Measurements from ENCODE around the gene LRP1. TPM values are rescaled to one million over a fixed set of nuclear protein-coding genes. Genes with fewer than 3 reads are reported as not detected.

Gene LRP1
- total and polyA plus RNA-seq, 3 experiments from 2014 or later = 0.29 to 2.5 (median 2.3) TPM

DNA sequence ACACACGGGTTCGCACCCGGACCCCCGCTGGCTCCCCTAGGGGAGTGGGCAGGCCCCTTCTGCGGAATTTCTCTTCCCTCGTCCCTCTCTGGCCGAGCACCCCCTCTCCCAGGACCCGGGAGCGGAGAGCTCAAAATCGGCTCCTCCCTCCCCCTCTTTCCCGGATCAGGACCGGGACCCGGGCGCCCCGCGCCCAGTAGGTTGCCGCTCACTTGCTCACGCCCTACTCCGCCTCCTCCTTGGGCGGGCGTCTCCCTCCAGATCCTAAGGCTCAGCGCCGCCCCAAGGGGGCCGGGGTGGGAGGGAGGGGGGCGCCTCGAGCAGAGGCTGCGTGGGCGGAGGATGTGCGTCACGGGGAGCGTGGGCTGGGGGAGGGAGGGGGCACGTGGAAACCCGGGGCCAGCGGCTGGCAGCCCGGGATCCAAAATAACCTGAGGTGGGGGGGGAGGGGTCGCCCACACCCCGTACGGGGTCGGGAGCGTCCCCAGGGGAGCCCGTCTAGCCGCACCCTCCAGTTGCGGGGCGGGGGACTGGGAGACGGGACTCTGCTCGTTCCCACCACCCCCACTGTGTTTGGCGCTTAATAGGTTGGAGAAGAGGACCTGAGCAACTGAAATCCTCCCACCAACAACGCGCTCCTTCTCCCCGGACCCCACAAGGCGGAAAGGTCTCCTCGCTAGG lies 41.1 kb upstream of the LRP1 start:
- Mint-ChIP-seq H3K27ac (peak overlapping the region; percentile 91 to 100 (median 99)), H3K36me3 (peaks cover 0 to 31% (median 0%) of the 10 kb centered on the region in 3 donors), H3K9me3 (no peaks in the 10 kb centered on the region), H3K27me3 (no peaks in the 10 kb centered on the region), H3K4me3 (peak overlapping the region; percentile 87 to 98 (median 93)), H3K4me1 (peaks cover 35 to 46% (median 42%) of the 10 kb centered on the region in 3 donors)
- H3K36me3 ChIP-seq (ENCODE audit: insufficient read depth, low read length) = peaks cover 10% of the 10 kb centered on the region
- no peaks in the 10 kb centered on the region for H3K9me3 ChIP-seq (ENCODE audit: low read length)
- CTCF ChIA-PET = interaction anchor here (0.6 to 14.7 kb wide), 7 partner anchors 8 to 28 kb away, joined by 3 to 195 read pairs (median 3); partner anchors contain the start of gene STAT6
- POLR2A ChIA-PET = interaction anchor here (1.9 to 10.9 kb wide), 3 partner anchors 8 to 23 kb away, joined by 6 to 131 read pairs (median 39); partner anchors contain the start of genes NEMP1 and STAT6
- peaks cover 22% of the 10 kb centered on the region for H3K4me1 ChIP-seq (ENCODE audit: insufficient read depth, low read length)
- no peaks in the 10 kb centered on the region for H3K27me3 ChIP-seq (ENCODE audit: insufficient read depth, low read length, poor library complexity, severe bottlenecking)
- H3K4me3 ChIP-seq (ENCODE audit: low read length) = peak overlapping the region; percentile 97
- H3K27ac ChIP-seq (ENCODE audit: low read depth, low read length) = peak overlapping the region; percentile 93
- DNase-seq = peak; percentile 84 to 95 (median 90)

DNA sequence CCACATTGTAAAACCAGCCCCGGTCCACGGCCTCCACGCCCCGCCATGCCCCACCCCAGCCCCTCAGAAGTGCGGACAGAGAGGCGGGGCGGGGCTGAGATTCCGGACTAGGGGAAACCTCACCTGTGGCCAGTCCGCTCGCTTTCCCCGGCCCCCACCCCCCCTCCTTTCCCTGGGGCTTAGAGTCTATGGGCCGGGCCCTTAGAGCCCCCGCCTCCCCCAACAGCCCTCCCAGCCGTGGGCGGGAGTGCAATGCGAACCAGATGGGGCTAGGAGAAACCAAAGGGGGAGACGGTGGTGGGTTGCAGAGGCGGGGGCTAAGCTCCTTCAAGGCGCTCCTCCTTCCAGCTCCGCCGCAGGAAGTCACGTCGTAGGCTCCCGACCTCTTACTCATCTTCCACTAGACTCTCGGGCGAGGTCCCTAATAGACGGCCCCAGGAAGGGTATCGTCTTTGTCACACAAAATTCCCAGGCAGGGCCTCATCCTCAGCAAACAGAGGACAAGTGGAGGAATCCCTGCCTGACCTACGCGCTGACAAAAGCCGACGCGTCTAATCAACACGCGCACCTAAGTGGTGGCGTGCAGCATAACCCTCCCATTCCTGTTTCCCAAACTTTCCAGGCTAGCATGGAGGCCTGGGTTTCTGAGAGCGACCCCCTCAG lies 40.5 kb upstream of the LRP1 start:
- H3K9me3 Mint-ChIP-seq = no peaks in the 10 kb centered on the region
- POLR2A ChIA-PET = interaction anchor here (0.8 to 10.9 kb wide), 5 partner anchors 8 to 664 kb away, joined by 3 to 131 read pairs (median 6); partner anchors contain the start of genes CDK4, NEMP1 and STAT6
- H3K4me3 ChIP-seq (ENCODE audit: low read length) = peak overlapping the region; percentile 92

DNA sequence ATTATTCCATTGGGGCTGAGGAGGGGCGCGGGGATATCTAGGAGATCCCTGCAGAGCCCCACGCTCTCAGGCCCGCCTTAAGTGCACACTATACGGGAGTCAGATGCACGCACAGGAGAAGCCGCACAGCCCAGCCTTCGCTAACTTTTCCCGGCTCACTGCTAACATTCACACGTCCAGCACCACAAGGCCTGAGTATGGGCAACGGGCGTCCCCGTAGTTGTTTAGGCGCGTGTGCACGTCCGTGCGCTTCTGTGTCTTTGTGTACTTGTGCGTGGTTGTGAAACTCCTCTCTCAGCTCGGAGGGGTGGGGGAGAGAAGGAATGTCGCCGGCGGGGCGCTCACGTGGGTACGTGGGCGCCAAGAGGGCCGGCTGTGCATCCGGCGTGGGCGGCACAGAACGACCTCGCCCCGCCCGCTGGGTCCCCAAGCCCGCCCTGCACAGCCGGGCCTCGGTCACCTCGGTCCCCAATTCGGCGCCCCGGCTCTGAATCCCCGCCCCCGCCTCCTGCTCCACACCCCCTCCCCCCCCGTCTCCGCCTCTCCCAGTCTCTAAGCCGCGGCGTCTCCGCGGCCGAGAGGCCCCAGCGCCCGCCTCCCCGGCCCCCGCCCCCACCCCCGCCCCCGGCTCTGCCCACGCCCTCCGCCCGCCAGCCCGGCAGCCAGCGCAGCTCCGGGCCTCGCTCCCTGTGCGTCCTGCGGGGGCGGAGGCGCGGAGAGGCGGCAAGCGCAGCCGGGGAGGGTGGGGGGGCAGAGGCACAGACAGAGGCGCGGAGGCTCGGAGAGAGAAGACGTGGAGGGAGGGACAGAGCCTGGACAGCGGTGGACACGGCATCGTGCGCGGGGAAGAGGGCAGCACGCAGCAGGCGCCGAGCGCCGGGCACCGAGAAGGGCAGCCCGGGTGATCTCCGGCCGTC lies 39.7 kb upstream of the LRP1 start, which contains the start of gene NAB2:
Gene NAB2 (plus strand): TSS at position 761 of the 917 bp plus-strand sequence. CDS start 158 bp downstream, outside the sequence.
- no peaks in the 10 kb centered on the region for H3K9me3 ChIP-seq (ENCODE audit: low read length)
- H3K36me3 ChIP-seq (ENCODE audit: insufficient read depth, low read length) = peaks cover 18% of the 10 kb centered on the region
- peak; percentile 90 to 96 (median 93) for DNase-seq
- ChIA-PET CTCF (interaction anchor here (0.6 to 14.7 kb wide), 8 partner anchors 9 to 101 kb away, joined by 3 to 195 read pairs (median 4); partner anchors contain the start of gene STAT6), POLR2A (interaction anchor here (0.5 to 10.9 kb wide), 8 partner anchors 7 to 663 kb away, joined by 3 to 131 read pairs (median 4); partner anchors contain the start of genes CDK4, NEMP1 and STAT6)
- peak within 1 kb of the TSS; percentile 92 for H3K4me3 ChIP-seq (ENCODE audit: low read length)
- no peaks in the 10 kb centered on the region for H3K27me3 Mint-ChIP-seq
- H3K27ac Mint-ChIP-seq = peak within 1 kb of the TSS; percentile 91 to 100 (median 99)
- H3K27me3 ChIP-seq (ENCODE audit: insufficient read depth, low read length, poor library complexity, severe bottlenecking) = no peaks in the 10 kb centered on the region
- H3K4me3 Mint-ChIP-seq = peak within 1 kb of the TSS; percentile 92 to 98 (median 94)
- no peaks in the 10 kb centered on the region for H3K9me3 Mint-ChIP-seq
- H3K4me1 ChIP-seq (ENCODE audit: insufficient read depth, low read length) = peaks cover 34% of the 10 kb centered on the region
- peaks cover 43 to 61% (median 52%) of the 10 kb centered on the region in 3 donors for H3K4me1 Mint-ChIP-seq
- peak within 1 kb of the TSS; percentile 93 for H3K27ac ChIP-seq (ENCODE audit: low read depth, low read length)
- peaks cover 0 to 44% (median 0%) of the 10 kb centered on the region in 3 donors for H3K36me3 Mint-ChIP-seq

More for the DNA sequence above, 40.5 kb upstream of the LRP1 start:
- H3K27me3 ChIP-seq (ENCODE audit: insufficient read depth, low read length, poor library complexity, severe bottlenecking) = no peaks in the 10 kb centered on the region
- peaks cover 17% of the 10 kb centered on the region for H3K36me3 ChIP-seq (ENCODE audit: insufficient read depth, low read length)
- Mint-ChIP-seq H3K27me3 (no peaks in the 10 kb centered on the region), H3K36me3 (peaks cover 0 to 38% (median 0%) of the 10 kb centered on the region in 3 donors), H3K27ac (peak overlapping the region; percentile 91 to 100 (median 99)), H3K4me1 (peaks cover 40 to 53% (median 47%) of the 10 kb centered on the region in 3 donors), H3K4me3 (peak overlapping the region; percentile 87 to 98 (median 93))
- no peaks in the 10 kb centered on the region for H3K9me3 ChIP-seq (ENCODE audit: low read length)
- CTCF ChIA-PET = interaction anchor here (0.9 to 14.7 kb wide), 6 partner anchors 9 to 100 kb away, joined by 3 to 195 read pairs (median 4); partner anchors contain the start of gene STAT6
- peak; percentile 66 to 88 (median 74) for DNase-seq
- H3K27ac ChIP-seq (ENCODE audit: low read depth, low read length) = peak overlapping the region; percentile 93
- H3K4me1 ChIP-seq (ENCODE audit: insufficient read depth, low read length) = peaks cover 27% of the 10 kb centered on the region

DNA sequence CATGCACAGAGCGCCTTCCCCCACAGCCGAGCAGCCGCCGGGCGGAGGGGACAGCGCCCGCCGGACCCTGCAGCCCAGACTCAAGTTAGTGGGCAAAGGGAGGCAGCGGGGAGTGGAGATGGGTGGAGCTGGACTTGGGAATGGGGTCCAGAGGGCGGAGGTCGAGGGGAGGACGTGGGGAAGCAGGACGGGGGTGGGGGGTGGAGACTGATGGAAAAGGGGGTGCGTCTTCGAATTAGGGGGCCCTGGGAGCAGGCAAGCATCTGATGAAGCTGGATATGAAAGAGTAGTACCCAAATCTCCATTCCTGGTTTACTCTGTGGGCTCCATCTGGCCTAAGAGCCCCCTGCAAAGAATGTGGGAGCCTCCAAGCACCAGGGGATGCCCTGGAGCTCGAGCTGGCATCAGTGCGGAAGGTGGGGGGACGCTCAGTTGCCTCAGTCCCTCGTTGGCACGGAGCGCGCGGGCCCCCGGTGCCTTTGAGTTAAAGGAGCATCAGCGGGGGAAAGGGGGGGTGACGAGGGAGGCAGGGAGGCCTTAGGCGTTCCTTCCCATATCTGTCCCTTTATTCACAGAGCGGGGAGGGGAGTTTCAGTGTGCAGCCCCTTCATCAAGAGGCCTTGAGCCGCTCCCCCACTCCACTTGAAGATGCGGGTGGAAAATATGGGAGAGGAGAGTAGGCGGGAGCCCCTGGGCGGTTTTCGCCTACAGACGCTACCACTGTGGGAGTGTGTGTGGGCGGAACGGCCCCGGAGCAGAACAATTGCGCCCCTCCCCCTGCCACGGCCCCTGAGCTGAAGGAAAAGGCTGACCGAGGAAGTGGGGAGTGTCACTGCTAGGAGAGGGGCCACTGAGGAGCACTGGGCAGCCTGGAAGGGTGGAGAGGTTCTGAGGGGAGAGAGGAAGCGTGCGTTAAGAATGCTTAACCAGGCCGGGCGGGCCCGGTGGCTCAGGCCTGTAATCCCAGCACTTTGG lies 38.7 kb upstream of the LRP1 start:
- Mint-ChIP-seq H3K36me3 (peaks cover 0 to 49% (median 0%) of the 10 kb centered on the region in 3 donors), H3K4me1 (peaks cover 47 to 68% (median 55%) of the 10 kb centered on the region in 3 donors), H3K4me3 (peak overlapping the region; percentile 92 to 98 (median 93)), H3K27me3 (no peaks in the 10 kb centered on the region), H3K27ac (peak overlapping the region; percentile 76 to 100 (median 92)), H3K9me3 (no peaks in the 10 kb centered on the region)
- Histone ChIP-seq H3K4me3 (ENCODE audit: low read length) (peak overlapping the region; percentile 78), H3K36me3 (ENCODE audit: insufficient read depth, low read length) (peaks cover 18% of the 10 kb centered on the region), H3K27me3 (ENCODE audit: insufficient read depth, low read length, poor library complexity, severe bottlenecking) (no peaks in the 10 kb centered on the region), H3K4me1 (ENCODE audit: insufficient read depth, low read length) (peaks cover 43% of the 10 kb centered on the region), H3K9me3 (ENCODE audit: low read length) (no peaks in the 10 kb centered on the region), H3K27ac (ENCODE audit: low read depth, low read length) (peak overlapping the region; percentile 57)
- peak; percentile 18 to 62 (median 41) for DNase-seq
- CTCF ChIA-PET = interaction anchor here (0.9 to 14.7 kb wide), 4 partner anchors 10 to 20 kb away, joined by 3 to 195 read pairs (median 24); partner anchors contain the start of gene STAT6
- POLR2A ChIA-PET = interaction anchor here (0.5 to 10.9 kb wide), 6 partner anchors 11 to 555 kb away, joined by 3 to 131 read pairs (median 5); partner anchors contain the start of genes NEMP1 and STAT6

DNA sequence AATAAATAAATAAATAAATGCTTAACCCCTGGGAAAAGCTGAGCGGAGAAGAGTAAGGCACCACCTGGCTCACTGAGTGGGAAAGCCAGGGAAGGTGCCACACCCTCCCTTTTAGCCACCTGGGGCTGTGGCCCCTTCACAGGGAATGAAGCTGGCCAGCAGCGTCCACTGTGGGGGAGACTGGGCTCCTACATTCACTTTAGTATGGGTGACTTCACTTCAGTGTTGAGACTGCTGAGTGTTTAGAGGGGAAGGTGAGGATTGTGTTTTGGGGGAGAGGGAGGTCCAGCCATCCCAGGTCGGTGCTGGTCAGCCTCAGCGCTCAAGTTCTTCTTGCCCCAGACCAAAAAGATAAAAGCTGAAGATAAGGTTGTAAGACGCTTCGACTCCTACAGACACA lies 37.8 kb upstream of the LRP1 start:
- peaks cover 0 to 57% (median 0%) of the 10 kb centered on the region in 3 donors for H3K36me3 Mint-ChIP-seq
- peaks cover 19% of the 10 kb centered on the region for H3K36me3 ChIP-seq (ENCODE audit: insufficient read depth, low read length)
- peaks cover 43% of the 10 kb centered on the region for H3K4me1 ChIP-seq (ENCODE audit: insufficient read depth, low read length)
- H3K4me3 Mint-ChIP-seq = peak overlapping the region; percentile 50 to 95 (median 64)
- no peak for DNase-seq
- no peaks in the 10 kb centered on the region for H3K27me3 ChIP-seq (ENCODE audit: insufficient read depth, low read length, poor library complexity, severe bottlenecking)
- no peak overlapping the region for H3K27ac ChIP-seq (ENCODE audit: low read depth, low read length)
- POLR2A ChIA-PET = interaction anchor here (0.6 to 10.9 kb wide), 4 partner anchors 12 to 98 kb away, joined by 3 to 131 read pairs (median 22); partner anchors contain the start of genes NEMP1 and STAT6
- CTCF ChIA-PET = interaction anchor here (6.6 to 14.7 kb wide), 2 partner anchors 17 to 21 kb away, joined by 44 to 195 read pairs; partner anchors contain the start of gene STAT6
- no peaks in the 10 kb centered on the region for H3K9me3 ChIP-seq (ENCODE audit: low read length)
- peak overlapping the region in 7 of 8 donors; percentile 67 to 100 (median 78) for H3K27ac Mint-ChIP-seq
- H3K4me3 ChIP-seq (ENCODE audit: low read length) = no peak overlapping the region
- H3K9me3 Mint-ChIP-seq = no peaks in the 10 kb centered on the region
- H3K4me1 Mint-ChIP-seq = peaks cover 47 to 75% (median 50%) of the 10 kb centered on the region in 3 donors
- no peaks in the 10 kb centered on the region for H3K27me3 Mint-ChIP-seq

DNA sequence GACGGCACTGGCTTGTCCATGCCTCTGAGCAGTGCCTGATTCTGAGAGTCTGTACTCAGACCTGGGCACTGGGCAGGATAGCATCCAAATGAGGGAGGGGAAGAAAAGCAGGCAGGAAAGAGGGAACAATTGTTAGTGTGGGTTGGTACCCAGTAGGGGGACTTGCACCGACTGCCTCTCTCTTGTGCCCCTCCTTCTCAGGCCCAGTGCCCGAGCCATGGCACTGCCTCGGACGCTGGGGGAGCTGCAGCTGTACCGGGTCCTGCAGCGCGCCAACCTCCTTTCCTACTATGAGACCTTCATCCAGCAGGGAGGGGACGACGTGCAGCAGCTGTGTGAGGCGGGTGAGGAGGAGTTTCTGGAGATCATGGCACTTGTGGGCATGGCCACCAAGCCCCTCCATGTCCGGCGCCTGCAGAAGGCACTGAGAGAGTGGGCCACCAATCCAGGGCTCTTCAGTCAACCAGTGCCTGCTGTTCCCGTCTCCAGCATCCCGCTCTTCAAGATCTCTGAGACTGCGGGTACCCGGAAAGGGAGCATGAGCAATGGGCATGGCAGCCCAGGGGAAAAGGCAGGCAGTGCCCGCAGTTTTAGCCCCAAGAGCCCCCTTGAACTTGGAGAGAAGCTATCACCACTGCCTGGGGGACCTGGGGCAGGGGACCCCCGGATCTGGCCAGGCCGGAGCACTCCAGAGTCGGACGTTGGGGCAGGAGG lies 37.2 kb upstream of the LRP1 start:
- Histone ChIP-seq H3K4me3 (ENCODE audit: low read length) (no peak overlapping the region), H3K9me3 (ENCODE audit: low read length) (no peaks in the 10 kb centered on the region), H3K36me3 (ENCODE audit: insufficient read depth, low read length) (peaks cover 22% of the 10 kb centered on the region), H3K27me3 (ENCODE audit: insufficient read depth, low read length, poor library complexity, severe bottlenecking) (no peaks in the 10 kb centered on the region), H3K27ac (ENCODE audit: low read depth, low read length) (no peak overlapping the region), H3K4me1 (ENCODE audit: insufficient read depth, low read length) (peaks cover 38% of the 10 kb centered on the region)
- Mint-ChIP-seq H3K4me3 (peak overlapping the region; percentile 50 to 95 (median 64)), H3K4me1 (peaks cover 44 to 71% (median 47%) of the 10 kb centered on the region in 3 donors), H3K27ac (peak overlapping the region; percentile 65 to 100 (median 76)), H3K36me3 (peaks cover 0 to 63% (median 0%) of the 10 kb centered on the region in 3 donors), H3K27me3 (no peaks in the 10 kb centered on the region), H3K9me3 (no peaks in the 10 kb centered on the region)
- ChIA-PET CTCF (interaction anchor here (1.4 to 14.7 kb wide), 4 partner anchors 12 to 33 kb away, joined by 4 to 195 read pairs (median 32); partner anchors contain the start of genes NEMP1 and STAT6), POLR2A (interaction anchor here (2.0 to 10.9 kb wide), 3 partner anchors 12 to 19 kb away, joined by 8 to 131 read pairs (median 39); partner anchors contain the start of genes NEMP1 and STAT6)
- DNase-seq = no peak

All from CD8-positive, alpha-beta memory T cell (primary cell).